Activated CD8-positive, alpha-beta T cell treated with anti-CD3 and anti-CD28 coated beads for 36 hours (primary cell): ENCODE data around the gene TUBB4A. TPM values are rescaled to one million over a fixed set of nuclear protein-coding genes. Genes with fewer than 3 reads are reported as not detected.
A peak's percentile ranks its signal among the peaks of the same experiment; 100 is the strongest.

ENCODE experiments used
- ATAC-seq: fragments of 200-7000 bp; cut with Tn5 transposase; one replicate; pipeline ENCODE4 v1.10.0; 2021; ENCODE audit warnings: mild to moderate bottlenecking, moderate library complexity
- CTCF ChIA-PET: fragments of 350-600 bp; sonication (Branson Sonifier 250); formaldehyde crosslinking; loops from one replicate; lab custom pipeline; 2021; ENCODE audit warnings: antibody characterized with exemption; lab: Charles Lee
- POLR2A ChIA-PET: fragments of 350-600 bp; sonication (Branson Sonifier 250); formaldehyde crosslinking; loops from one replicate; lab custom pipeline; 2021; ENCODE audit warnings: antibody characterized with exemption; lab: Charles Lee
- DNase-seq: peaks from one replicate; pipeline ENCODE4 v3.0.0-alpha.2; 2020
- H3K27ac Mint-ChIP-seq: one replicate; pipeline ENCODE4 v1.8.0; 2021; ENCODE audit warnings: mild to moderate bottlenecking, mixed read lengths
- H3K27me3 Mint-ChIP-seq: one replicate; pipeline ENCODE4 v1.8.0; 2021; ENCODE audit warnings: mixed read lengths
- H3K36me3 Mint-ChIP-seq: one replicate; pipeline ENCODE4 v1.8.0; 2021; ENCODE audit warnings: low read depth, mixed read lengths
- H3K4me1 Mint-ChIP-seq: one replicate; pipeline ENCODE4 v1.8.0; 2021; ENCODE audit warnings: low read depth, mixed read lengths
- H3K4me3 Mint-ChIP-seq: one replicate; pipeline ENCODE4 v1.8.0; 2021; ENCODE audit warnings: mild to moderate bottlenecking, moderate library complexity, mixed read lengths
- H3K9me3 Mint-ChIP-seq: one replicate; pipeline ENCODE4 v1.8.0; 2021; ENCODE audit warnings: mixed read lengths
- intact Hi-C: fragments of 100-400 bp; cut with micrococcal nuclease; formaldehyde crosslinking; loops from one replicate; pipeline ENCODE4 v1.10.0; 2022
- total RNA-seq, 2 experiments: library from RNA; stranded (reverse); gene quantifications; one replicate each; pipeline ENCODE4 v1.2.3, GENCODE V29; 2021
- TF ChIP-seq, protein P1 (sequence below): fragments of 200-600 bp; IDR thresholded peaks from one replicate; pipeline ENCODE4 v1.8.0; 2022; ENCODE audit warnings: antibody characterized with exemption, mild to moderate bottlenecking

The TUBB4A gene
- total RNA-seq, 2 experiments from 2014 or later: 9.6 to 10.6 TPM

DNA sequence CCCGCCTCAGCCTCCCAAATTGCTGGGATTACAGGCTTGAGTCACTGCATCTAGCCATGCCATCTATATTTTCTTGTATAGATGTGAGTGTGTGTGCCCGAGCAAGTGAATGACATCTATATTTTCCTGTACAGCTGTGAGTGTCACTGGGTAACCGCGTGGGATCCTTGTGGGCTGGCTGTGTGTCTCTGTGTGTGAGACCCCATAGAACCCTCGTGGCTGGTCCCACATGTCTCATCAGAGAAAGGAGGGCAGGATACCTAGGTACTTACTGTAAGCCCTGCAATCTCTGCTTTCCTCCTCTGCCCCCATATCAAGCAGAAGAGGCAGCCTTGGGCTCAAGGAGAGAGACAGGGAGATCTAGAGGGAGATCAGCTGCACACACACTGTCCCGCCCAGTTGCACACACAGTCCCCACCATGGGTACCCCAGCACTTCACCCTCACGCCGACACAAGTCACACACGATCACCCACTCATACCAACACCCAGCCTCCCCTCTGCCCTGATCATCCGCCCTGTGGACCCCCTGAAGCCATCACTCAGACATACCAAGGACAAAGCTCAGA is 21.2 kb downstream of the TUBB4A start:
- ChIA-PET CTCF (interaction anchor here (0.7 to 1.7 kb wide), 10 partner anchors 11 to 92 kb away, joined by 3 to 8 read pairs (median 4); partner anchors contain the start of genes KHSRP and TUBB4A), POLR2A (interaction anchor here (0.7 to 2.4 kb wide), 20 partner anchors 8 to 291 kb away, joined by 3 to 10 read pairs (median 4); partner anchors contain the start of genes CRB3, GTF2F1 and KHSRP)
- Mint-ChIP-seq H3K27me3 (no peaks in the 10 kb centered on the region), H3K4me3 (peak overlapping the region; percentile 100), H3K4me1 (peaks cover 26% of the 10 kb centered on the region), H3K9me3 (no peaks in the 10 kb centered on the region), H3K27ac (peak overlapping the region; percentile 96), H3K36me3 (peaks cover 19% of the 10 kb centered on the region)
- TF ChIP-seq, protein P1, sequence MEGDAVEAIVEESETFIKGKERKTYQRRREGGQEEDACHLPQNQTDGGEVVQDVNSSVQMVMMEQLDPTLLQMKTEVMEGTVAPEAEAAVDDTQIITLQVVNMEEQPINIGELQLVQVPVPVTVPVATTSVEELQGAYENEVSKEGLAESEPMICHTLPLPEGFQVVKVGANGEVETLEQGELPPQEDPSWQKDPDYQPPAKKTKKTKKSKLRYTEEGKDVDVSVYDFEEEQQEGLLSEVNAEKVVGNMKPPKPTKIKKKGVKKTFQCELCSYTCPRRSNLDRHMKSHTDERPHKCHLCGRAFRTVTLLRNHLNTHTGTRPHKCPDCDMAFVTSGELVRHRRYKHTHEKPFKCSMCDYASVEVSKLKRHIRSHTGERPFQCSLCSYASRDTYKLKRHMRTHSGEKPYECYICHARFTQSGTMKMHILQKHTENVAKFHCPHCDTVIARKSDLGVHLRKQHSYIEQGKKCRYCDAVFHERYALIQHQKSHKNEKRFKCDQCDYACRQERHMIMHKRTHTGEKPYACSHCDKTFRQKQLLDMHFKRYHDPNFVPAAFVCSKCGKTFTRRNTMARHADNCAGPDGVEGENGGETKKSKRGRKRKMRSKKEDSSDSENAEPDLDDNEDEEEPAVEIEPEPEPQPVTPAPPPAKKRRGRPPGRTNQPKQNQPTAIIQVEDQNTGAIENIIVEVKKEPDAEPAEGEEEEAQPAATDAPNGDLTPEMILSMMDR: no peak
- intact Hi-C loops: no loop called here
- DNase-seq: peak; percentile 67
- peak; percentile 24 for ATAC-seq

DNA sequence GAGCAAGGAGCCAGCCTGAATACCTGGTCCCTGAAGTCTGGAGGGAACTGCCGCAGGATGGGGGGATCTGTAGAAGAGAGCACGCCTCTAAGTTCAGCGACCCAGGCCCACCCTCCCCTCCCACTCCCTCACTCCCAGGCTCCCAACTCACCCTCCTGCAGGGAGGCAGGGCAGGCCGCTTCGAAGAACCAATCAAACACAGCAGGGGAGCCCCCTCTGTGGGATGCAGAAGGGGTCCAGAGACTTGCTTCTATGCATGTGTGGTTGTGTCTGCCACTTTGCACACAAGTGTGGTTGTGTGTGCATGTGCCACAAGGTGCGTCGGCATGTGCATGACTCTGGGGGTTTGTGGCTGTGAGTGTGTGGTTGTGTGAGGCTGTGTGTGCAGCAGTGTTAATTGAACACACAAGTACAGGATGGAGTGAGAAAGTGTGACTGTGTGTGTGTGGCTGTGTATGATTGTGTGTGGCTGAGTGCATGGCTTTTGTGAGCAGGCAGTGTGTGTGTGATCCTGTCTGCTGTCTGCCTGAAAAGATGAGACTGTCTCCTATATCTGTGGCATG is 22.2 kb downstream of the TUBB4A start:
- POLR2A ChIA-PET: interaction anchor here (0.7 to 2.4 kb wide), 5 partner anchors 8 to 173 kb away, joined by 3 to 10 read pairs (median 4); partner anchors contain the start of genes CRB3 and KHSRP
- CTCF ChIA-PET: no interaction called here
- Mint-ChIP-seq H3K36me3 (peaks cover 25% of the 10 kb centered on the region), H3K4me1 (peaks cover 26% of the 10 kb centered on the region), H3K9me3 (no peaks in the 10 kb centered on the region), H3K27ac (peak overlapping the region; percentile 96), H3K27me3 (no peaks in the 10 kb centered on the region), H3K4me3 (peak overlapping the region; percentile 100)
- ATAC-seq (no peak), DNase-seq (no peak)
- intact Hi-C loops: no loop called here
- TF ChIP-seq, protein P1: no peak

DNA sequence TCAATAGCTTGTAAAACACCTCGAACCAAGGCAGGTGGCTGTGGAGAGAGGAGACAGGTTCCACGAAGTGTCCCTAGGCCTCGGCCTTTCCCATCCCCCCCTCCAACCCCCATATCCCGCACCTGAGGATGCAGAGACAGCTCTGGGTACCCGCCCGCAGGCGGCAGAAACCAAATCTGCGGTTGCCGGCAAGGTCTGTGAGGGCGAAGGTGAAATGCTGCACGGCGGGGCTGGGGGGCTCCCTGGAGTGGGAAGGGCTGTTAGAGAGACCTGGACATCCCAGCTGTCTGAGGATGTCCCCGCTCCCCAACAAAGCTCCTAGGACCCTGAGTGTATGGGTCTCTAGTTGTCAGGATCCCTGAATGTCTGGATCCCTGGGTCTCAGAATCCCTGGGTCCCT is 23.3 kb downstream of the TUBB4A start:
- no peak overlapping the region for H3K27ac Mint-ChIP-seq
- H3K36me3 Mint-ChIP-seq: peaks cover 29% of the 10 kb centered on the region
- POLR2A ChIA-PET: interaction anchor here (1.1 to 1.5 kb wide), 2 partner anchors 54 to 174 kb away, joined by 3 to 5 read pairs; partner anchors contain the start of gene KHSRP

DNA sequence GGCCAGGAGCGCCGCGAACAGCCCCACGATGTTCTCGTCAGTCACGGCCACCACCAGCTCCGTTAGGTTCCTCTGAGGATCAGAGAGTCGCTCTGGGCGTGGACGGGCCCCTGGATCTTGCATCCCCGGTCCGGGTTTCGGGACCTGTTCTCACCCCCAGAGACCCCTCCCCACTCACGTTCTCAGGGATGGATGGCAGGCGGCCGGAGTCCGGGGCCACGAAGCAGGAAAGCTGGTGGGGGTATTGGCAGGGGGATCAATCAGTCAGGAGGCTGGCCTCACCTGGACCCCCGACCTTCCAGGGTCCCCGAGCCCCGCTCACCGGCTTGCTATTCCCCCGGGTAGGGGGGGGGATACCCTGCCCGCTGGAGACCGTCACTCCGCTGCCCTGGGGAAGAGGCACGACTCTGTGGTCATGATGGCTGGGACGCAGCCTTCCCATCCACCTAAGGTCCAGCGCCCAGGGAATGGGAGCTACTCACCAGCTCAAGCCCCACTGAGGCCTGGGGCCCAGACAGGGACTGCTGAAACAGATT is 25.1 kb downstream of the TUBB4A start:
- ATAC-seq (no peak), DNase-seq (no peak)
- CTCF ChIA-PET: no interaction called here
- Mint-ChIP-seq H3K36me3 (peaks cover 33% of the 10 kb centered on the region), H3K27ac (no peak overlapping the region), H3K4me1 (peaks cover 21% of the 10 kb centered on the region), H3K27me3 (no peaks in the 10 kb centered on the region), H3K9me3 (no peaks in the 10 kb centered on the region), H3K4me3 (no peak overlapping the region)
- TF ChIP-seq, protein P1: no peak
- intact Hi-C loops: no loop called here
- POLR2A ChIA-PET: interaction anchor here (0.6 to 1.4 kb wide), 3 partner anchors 11 to 330 kb away, joined by 3 read pairs; partner anchors contain the start of gene CRB3

More for the DNA sequence above, 23.3 kb downstream of the TUBB4A start:
- H3K4me3 Mint-ChIP-seq: no peak overlapping the region
- no peak for ATAC-seq
- no peaks in the 10 kb centered on the region for H3K27me3 Mint-ChIP-seq
- TF ChIP-seq, protein P1: no peak
- H3K9me3 Mint-ChIP-seq: no peaks in the 10 kb centered on the region
- H3K4me1 Mint-ChIP-seq: peaks cover 28% of the 10 kb centered on the region
- CTCF ChIA-PET: no interaction called here
- DNase-seq: no peak
- intact Hi-C loops: no loop called here
